ENCODE data around the gene UBE4A. TPM values are rescaled to one million over a fixed set of nuclear protein-coding genes. Genes with fewer than 3 reads are reported as not detected.
A peak's percentile ranks its signal among the peaks of the same experiment; 100 is the strongest.

The UBE4A gene
- total RNA-seq, 1 experiment from 2014 or later, result 29.7 TPM

DNA sequence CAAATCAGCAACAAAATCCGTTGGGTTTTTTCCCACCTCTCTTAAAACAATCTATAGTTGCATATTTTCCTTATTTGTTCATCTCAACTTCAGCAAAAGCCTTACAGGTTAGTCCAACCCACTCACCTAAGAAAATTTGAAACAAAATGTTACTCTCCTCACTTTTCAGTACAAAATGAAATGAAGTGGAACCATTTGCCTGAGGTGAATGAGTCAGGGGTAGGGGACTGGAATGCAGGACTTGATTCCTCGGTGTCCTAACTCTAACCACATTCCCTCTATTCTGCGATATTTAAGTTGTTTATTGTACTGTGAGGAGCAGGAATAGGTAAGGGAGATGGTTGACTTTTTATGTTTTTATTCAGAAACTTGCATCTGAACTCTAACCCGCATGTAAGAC, 58.4 kb downstream of the UBE4A start:
- Histone ChIP-seq H3K27me3 (replicated peaks) (no peaks in the 10 kb centered on the region), H3K4me3 (no peak overlapping the region), H3K27ac (no peak overlapping the region), H3K4me1 (replicated peaks) (peaks cover 9% of the 10 kb centered on the region; the same call in 1 of the 2 replicates), H3K36me3 (no peaks in the 10 kb centered on the region), H3K9me3 (replicated peaks) (no peaks in the 10 kb centered on the region)
- DNase-seq (ENCODE audit: low read depth in 1 of 2, low spot score in 2 of 2), result no peak

DNA sequence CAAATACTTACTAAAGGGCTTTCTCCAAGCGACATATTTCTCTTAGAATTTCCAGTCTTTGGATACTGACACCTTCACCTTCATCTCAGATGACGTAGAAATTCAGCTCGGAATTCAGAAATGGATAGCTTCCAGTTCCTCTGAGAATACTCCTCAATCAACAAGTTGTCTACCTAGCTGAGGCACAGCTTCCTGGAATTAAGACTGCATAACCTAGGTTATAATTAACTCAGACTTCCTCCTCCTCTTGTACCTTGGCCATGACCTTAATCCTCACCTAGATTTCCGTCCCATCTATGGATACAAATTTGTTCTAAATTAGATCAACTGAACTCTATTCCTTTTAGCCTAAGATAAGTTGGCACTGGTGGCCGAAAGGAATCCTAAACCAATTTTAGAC, 59.4 kb downstream of the UBE4A start:
- no peaks in the 10 kb centered on the region for H3K36me3 ChIP-seq
- H3K4me3 ChIP-seq, result no peak overlapping the region
- no peak for DNase-seq (ENCODE audit: low read depth in 1 of 2, low spot score in 2 of 2)
- no peak overlapping the region for H3K27ac ChIP-seq
- peaks cover 12% of the 10 kb centered on the region; the same call in 1 of the 2 replicates for H3K4me1 ChIP-seq (replicated peaks)
- no peaks in the 10 kb centered on the region for H3K27me3 ChIP-seq (replicated peaks)
- H3K9me3 ChIP-seq (replicated peaks), result no peaks in the 10 kb centered on the region

GRCh38 chr11:118427707-118428106, 68.3 kb downstream of the UBE4A start:
- H3K27me3 ChIP-seq (replicated peaks), result no peaks in the 10 kb centered on the region
- H3K4me3 ChIP-seq, result no peak overlapping the region
- H3K4me1 ChIP-seq (replicated peaks), result peaks cover 19% of the 10 kb centered on the region
- no peaks in the 10 kb centered on the region for H3K9me3 ChIP-seq (replicated peaks)
- H3K27ac ChIP-seq, result no peak overlapping the region
- no peaks in the 10 kb centered on the region for H3K36me3 ChIP-seq
- no peak for DNase-seq (ENCODE audit: low read depth in 1 of 2, low spot score in 2 of 2)

GRCh38 chr11:118430956-118431355, 71.6 kb downstream of the UBE4A start:
- no peak for DNase-seq (ENCODE audit: low read depth in 1 of 2, low spot score in 2 of 2)
- peaks cover 8% of the 10 kb centered on the region for H3K4me1 ChIP-seq (replicated peaks)

DNA sequence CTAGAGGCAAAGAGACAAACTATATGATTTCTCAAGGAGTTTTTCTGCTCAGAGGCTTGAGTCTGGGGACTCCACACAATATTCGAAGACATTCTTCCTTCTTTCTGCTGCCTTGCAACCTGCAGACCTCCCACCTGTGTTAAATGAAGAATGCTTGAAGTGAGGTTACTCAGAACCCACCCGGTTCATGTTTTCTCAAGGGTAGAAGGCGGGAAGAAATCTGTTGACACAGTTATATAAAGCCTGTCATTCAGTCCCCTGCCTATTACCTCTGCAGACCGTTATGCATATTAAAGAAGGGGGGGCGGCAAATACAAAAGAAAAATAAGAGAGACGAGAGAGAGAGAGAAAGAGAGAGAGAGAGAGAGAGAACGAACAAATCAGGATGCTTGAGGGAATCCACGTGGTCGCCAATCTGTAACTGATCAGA, 74.7 kb downstream of the UBE4A start:
- H3K27me3 ChIP-seq (replicated peaks), result no peaks in the 10 kb centered on the region
- no peak for DNase-seq (ENCODE audit: low read depth in 1 of 2, low spot score in 2 of 2)
- H3K4me1 ChIP-seq (replicated peaks), result peaks cover 8% of the 10 kb centered on the region
- H3K4me3 ChIP-seq, result peak overlapping the region; percentile 72
- H3K9me3 ChIP-seq (replicated peaks), result no peaks in the 10 kb centered on the region
- no peaks in the 10 kb centered on the region for H3K36me3 ChIP-seq
- no peak overlapping the region for H3K27ac ChIP-seq

More at GRCh38 chr11:118430956-118431355, 71.6 kb downstream of the UBE4A start:
- Histone ChIP-seq H3K27me3 (replicated peaks) (no peaks in the 10 kb centered on the region), H3K27ac (no peak overlapping the region), H3K4me3 (no peak overlapping the region), H3K9me3 (replicated peaks) (no peaks in the 10 kb centered on the region), H3K36me3 (no peaks in the 10 kb centered on the region)

GRCh38 chr11:118434553-118435289, 75.3 kb downstream of the UBE4A start:
- Histone ChIP-seq H3K4me3 (peak overlapping the region; percentile 72), H3K27ac (no peak overlapping the region), H3K36me3 (0 out of 2 replicates have a peak, but pooled peaks cover 1% of the 10 kb centered on the region), H3K9me3 (replicated peaks) (no peaks in the 10 kb centered on the region), H3K27me3 (replicated peaks) (no peaks in the 10 kb centered on the region), H3K4me1 (replicated peaks) (peaks cover 8% of the 10 kb centered on the region)
- peak in 1 of 2 experiments; percentile 34 for DNase-seq (ENCODE audit: low read depth in 1 of 2, low spot score in 2 of 2)

GRCh38 chr11:118435290-118435892, 76.0 kb downstream of the UBE4A start:
- H3K27ac ChIP-seq, result no peak overlapping the region
- DNase-seq (ENCODE audit: low read depth in 1 of 2, low spot score in 2 of 2), result peak; percentile 23 to 38
- peaks cover 8% of the 10 kb centered on the region for H3K4me1 ChIP-seq (replicated peaks)
- no peaks in the 10 kb centered on the region for H3K27me3 ChIP-seq (replicated peaks)
- H3K9me3 ChIP-seq (replicated peaks), result no peaks in the 10 kb centered on the region
- H3K4me3 ChIP-seq, result peak overlapping the region; percentile 72
- 0 out of 2 replicates have a peak, but pooled peaks cover 8% of the 10 kb centered on the region for H3K36me3 ChIP-seq

- H3K4me1 ChIP-seq (replicated peaks), result peaks cover 8% of the 10 kb centered on the region
- no peaks in the 10 kb centered on the region for H3K27me3 ChIP-seq (replicated peaks)
- no peaks in the 10 kb centered on the region for H3K9me3 ChIP-seq (replicated peaks)
- peak; percentile 93 for DNase-seq (ENCODE audit: low read depth in 1 of 2, low spot score in 2 of 2)
- H3K4me3 ChIP-seq, result peak within 1 kb of the TSS; percentile 72
- 0 out of 2 replicates have a peak, but pooled peaks cover 9% of the 10 kb centered on the region for H3K36me3 ChIP-seq
- H3K27ac ChIP-seq, result peak within 1 kb of the TSS; percentile 57
Observed at GRCh38 chr11:118435893-118436624, 76.7 kb downstream of the UBE4A start, which contains the start of gene KMT2A. TSS of gene KMT2A (plus strand) at chr11:118436492. CDS start at chr11:118436513, 21 bp downstream.

- Histone ChIP-seq H3K4me1 (replicated peaks) (peaks cover 8% of the 10 kb centered on the region), H3K36me3 (0 out of 2 replicates have a peak, but pooled peaks cover 9% of the 10 kb centered on the region), H3K27ac (peak overlapping the region; percentile 57), H3K9me3 (replicated peaks) (no peaks in the 10 kb centered on the region), H3K27me3 (replicated peaks) (no peaks in the 10 kb centered on the region), H3K4me3 (peak overlapping the region; percentile 72)
- peak in 1 of 2 experiments; percentile 36 for DNase-seq (ENCODE audit: low read depth in 1 of 2, low spot score in 2 of 2)
Observed at GRCh38 chr11:118436639-118437207, 77.3 kb downstream of the UBE4A start.

DNA sequence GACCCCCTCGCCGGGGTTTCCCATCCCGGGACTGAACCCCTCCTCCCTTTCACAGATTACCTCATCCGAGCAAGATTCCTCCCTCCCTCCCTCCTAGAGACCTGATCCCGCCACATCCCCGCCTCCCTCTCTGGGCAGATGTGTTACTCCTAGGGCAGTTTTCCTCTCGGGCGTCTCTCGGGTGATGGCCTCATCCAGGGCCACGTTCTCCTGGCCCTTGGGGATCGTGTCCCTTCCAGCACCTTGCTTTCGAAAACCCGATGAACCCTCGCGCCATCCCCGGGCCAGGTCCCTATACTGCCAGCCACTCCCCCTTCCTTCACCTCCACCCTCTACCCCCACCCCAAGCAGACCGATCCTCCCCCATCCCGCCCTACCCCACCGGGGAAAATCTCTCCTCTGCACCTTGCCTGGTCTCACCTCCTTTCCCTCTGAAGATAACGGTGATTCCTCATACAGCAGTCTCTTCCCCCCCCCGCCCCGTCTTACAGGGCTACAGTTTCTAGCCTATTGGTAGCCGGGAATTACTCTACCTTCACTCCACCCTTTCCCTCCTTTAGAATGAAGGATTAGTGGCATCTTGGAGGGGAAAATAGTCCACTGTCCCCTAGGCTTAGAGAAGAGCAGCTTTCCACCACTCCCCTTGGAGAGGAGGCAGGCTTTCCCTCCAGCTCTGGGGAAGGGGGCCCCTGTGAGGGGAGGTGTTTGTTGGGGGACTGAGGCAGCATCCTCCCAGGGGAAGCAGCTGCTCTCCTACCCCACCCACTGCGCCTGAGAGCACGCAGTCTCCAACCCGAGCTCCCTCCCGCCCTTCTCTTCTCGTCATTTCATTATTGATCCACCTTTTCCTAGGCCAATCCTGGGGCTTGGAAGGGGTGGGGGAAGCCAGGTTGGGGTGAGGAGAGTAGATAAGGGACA, 78.1 kb downstream of the UBE4A start:
- peak overlapping the region; percentile 57 for H3K27ac ChIP-seq
- peak overlapping the region; percentile 72 for H3K4me3 ChIP-seq
- H3K4me1 ChIP-seq (replicated peaks), result peaks cover 8% of the 10 kb centered on the region
- 0 out of 2 replicates have a peak, but pooled peaks cover 9% of the 10 kb centered on the region for H3K36me3 ChIP-seq
- DNase-seq (ENCODE audit: low read depth in 1 of 2, low spot score in 2 of 2), result peak in 1 of 2 experiments; percentile 46
- no peaks in the 10 kb centered on the region for H3K27me3 ChIP-seq (replicated peaks)
- H3K9me3 ChIP-seq (replicated peaks), result no peaks in the 10 kb centered on the region

DNA sequence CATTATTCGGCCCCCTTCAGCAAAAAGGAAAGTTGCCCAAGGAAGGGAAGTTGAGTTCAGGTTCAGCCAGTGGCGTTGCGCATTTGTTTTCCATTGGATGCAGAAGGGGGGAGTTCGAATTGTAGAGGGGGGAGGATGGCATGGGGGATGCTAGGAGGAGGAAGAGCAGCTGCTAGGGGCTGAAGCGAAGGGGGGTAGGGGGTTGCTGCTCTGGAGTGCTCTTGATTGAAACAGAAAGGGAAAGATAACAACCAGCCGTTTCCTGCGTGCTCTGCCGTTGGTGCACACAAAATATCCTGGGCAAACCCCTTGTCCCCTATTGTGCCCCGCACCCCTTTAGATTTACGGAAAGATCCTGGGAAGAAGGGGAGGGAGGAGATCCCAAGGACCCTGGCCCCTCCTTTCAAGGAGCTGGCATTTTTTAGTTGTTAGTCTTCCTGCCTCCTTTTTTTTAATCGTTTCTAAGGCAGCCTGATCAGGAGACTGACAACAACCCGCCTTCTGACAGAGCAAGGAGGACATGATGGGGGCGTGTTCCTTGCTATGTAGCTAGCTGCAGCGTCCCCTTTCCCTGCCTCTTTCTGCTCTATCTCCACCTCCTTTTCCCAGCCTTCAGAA, 79.0 kb downstream of the UBE4A start:
- H3K27me3 ChIP-seq (replicated peaks), result no peaks in the 10 kb centered on the region

DNA sequence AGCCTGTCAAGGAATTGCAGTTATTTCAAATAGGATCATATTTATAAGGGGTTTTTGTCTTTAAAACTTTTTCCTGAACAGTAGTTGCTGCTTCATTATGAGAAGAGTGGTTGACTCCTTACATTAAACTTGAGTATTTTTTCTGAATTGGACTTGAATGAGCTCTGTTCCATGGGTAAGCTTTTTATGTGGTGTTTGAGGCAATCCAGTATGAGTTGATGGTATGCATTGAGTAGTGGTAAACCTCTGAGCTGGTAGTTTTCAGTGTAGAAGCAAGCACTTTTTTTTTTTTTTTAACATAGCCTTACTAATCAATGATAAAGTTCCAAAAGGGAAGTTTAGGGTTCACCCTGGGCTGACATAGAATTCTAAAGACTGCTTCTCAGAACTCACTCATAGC, 80.2 kb downstream of the UBE4A start:
- Histone ChIP-seq H3K36me3 (0 out of 2 replicates have a peak, but pooled peaks cover 9% of the 10 kb centered on the region), H3K4me3 (no peak overlapping the region), H3K27me3 (replicated peaks) (no peaks in the 10 kb centered on the region), H3K27ac (no peak overlapping the region), H3K4me1 (replicated peaks) (peaks cover 4% of the 10 kb centered on the region), H3K9me3 (replicated peaks) (no peaks in the 10 kb centered on the region)
- no peak for DNase-seq (ENCODE audit: low read depth in 1 of 2, low spot score in 2 of 2)

More for the DNA sequence above, 79.0 kb downstream of the UBE4A start:
- H3K4me3 ChIP-seq, result peak overlapping the region; percentile 72
- H3K36me3 ChIP-seq, result 0 out of 2 replicates have a peak, but pooled peaks cover 9% of the 10 kb centered on the region
- DNase-seq (ENCODE audit: low read depth in 1 of 2, low spot score in 2 of 2), result peak; percentile 32 to 49
- H3K4me1 ChIP-seq (replicated peaks), result peaks cover 8% of the 10 kb centered on the region
- H3K27ac ChIP-seq, result no peak overlapping the region
- no peaks in the 10 kb centered on the region for H3K9me3 ChIP-seq (replicated peaks)
